ENCODE measurements around the gene ADAMTS6. TPM values are rescaled to one million over a fixed set of nuclear protein-coding genes. Genes with fewer than 3 reads are reported as not detected.

ADAMTS6 gene
- total and polyA plus RNA-seq, 2 of the 13 experiments (the other 11 are each of a cell fraction or from before 2014, with no cell fraction given), result 3.1 to 8.2 TPM

DNA sequence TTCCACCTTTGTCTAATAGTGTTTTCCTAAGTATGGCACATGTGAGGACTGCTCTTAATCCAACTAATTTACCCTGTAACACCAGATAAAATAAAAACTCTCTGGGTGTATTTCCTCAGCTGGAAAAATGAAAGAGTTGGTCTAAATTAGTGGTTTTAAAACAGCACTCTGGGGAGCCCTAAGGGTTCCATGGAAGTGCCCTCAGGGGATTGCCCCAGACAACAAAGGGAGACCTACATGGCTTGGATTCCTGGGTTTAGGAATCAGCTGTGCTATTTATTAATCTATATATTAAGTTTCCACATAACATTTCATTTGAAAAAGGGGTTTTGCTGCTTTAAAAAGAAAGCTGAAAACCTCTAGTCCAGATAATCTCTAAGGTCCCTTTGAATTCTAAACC, 20.2 kb downstream of the ADAMTS6 start:
- no peak for ATAC-seq
- H3K79me2 ChIP-seq (ENCODE audit: insufficient read depth, low read length), result no peaks in the 10 kb centered on the region
- no peaks in the 10 kb centered on the region for H3K9me3 ChIP-seq (ENCODE audit: low read length)
- H3K4me3 ChIP-seq (replicated peaks in 1 of 3; ENCODE audit: insufficient read depth in 1 of 3, low read depth in 2 of 3, low read length in 3 of 3), result no peak overlapping the region
- no peak overlapping the region for H3K4me2 ChIP-seq (ENCODE audit: low read depth, low read length)
- POLR2A ChIA-PET, result no interaction called here
- H4K20me1 ChIP-seq (ENCODE audit: insufficient read depth, low read length), result no peaks in the 10 kb centered on the region
- no peak overlapping the region for H3K9ac ChIP-seq (ENCODE audit: insufficient read depth, low read depth, low read length)
- no peak overlapping the region for H3K27ac ChIP-seq (ENCODE audit: extremely low read length, insufficient read depth, low read length)
- no peak for DNase-seq (ENCODE audit: low spot score)
- TF ChIP-seq ZNF552 (CRISPR knock-in tag; IDR thresholded peaks at IDR 0.05; ENCODE audit: borderline replicate concordance) (no peak), ZNF430 (CRISPR knock-in tag; IDR thresholded peaks at IDR 0.05) (no peak), DR1 (CRISPR knock-in tag; IDR thresholded peaks at IDR 0.05) (no peak), ZFAT (CRISPR knock-in tag; conservative IDR thresholded peaks at IDR 0.05) (no peak), ZNF614 (CRISPR knock-in tag; IDR thresholded peaks at IDR 0.05; ENCODE audit: borderline replicate concordance) (no peak), KLF6 (CRISPR knock-in tag; IDR thresholded peaks at IDR 0.05) (no peak), ZFP90 (CRISPR knock-in tag; IDR thresholded peaks at IDR 0.05; ENCODE audit: borderline replicate concordance) (no peak), ERF (CRISPR knock-in tag; IDR thresholded peaks at IDR 0.05) (no peak), BRCA1 (CRISPR knock-in tag; IDR thresholded peaks at IDR 0.05) (no peak), ZNF589 (CRISPR knock-in tag; conservative IDR thresholded peaks at IDR 0.05) (no peak), NONO (IDR thresholded peaks at IDR 0.05) (no peak), NONO (CRISPR knock-in tag; conservative IDR thresholded peaks at IDR 0.05) (no peak), ZNF775 (CRISPR knock-in tag; IDR thresholded peaks at IDR 0.05; ENCODE audit: borderline replicate concordance) (no peak), ZNF256 (CRISPR knock-in tag; conservative IDR thresholded peaks at IDR 0.05) (no peak), TOE1 (CRISPR knock-in tag; IDR thresholded peaks at IDR 0.05) (no peak), MAFG (CRISPR knock-in tag; IDR thresholded peaks at IDR 0.05) (no peak), ZNF12 (CRISPR knock-in tag; IDR thresholded peaks at IDR 0.05) (no peak)
- TF ChIP-seq, protein P1, sequence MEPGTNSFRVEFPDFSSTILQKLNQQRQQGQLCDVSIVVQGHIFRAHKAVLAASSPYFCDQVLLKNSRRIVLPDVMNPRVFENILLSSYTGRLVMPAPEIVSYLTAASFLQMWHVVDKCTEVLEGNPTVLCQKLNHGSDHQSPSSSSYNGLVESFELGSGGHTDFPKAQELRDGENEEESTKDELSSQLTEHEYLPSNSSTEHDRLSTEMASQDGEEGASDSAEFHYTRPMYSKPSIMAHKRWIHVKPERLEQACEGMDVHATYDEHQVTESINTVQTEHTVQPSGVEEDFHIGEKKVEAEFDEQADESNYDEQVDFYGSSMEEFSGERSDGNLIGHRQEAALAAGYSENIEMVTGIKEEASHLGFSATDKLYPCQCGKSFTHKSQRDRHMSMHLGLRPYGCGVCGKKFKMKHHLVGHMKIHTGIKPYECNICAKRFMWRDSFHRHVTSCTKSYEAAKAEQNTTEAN (CRISPR knock-in tag; conservative IDR thresholded peaks at IDR 0.05), result no peak
- TF ChIP-seq, protein P2, sequence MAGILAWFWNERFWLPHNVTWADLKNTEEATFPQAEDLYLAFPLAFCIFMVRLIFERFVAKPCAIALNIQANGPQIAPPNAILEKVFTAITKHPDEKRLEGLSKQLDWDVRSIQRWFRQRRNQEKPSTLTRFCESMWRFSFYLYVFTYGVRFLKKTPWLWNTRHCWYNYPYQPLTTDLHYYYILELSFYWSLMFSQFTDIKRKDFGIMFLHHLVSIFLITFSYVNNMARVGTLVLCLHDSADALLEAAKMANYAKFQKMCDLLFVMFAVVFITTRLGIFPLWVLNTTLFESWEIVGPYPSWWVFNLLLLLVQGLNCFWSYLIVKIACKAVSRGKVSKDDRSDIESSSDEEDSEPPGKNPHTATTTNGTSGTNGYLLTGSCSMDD (CRISPR knock-in tag; IDR thresholded peaks at IDR 0.05), result no peak
- TF ChIP-seq, protein P3, sequence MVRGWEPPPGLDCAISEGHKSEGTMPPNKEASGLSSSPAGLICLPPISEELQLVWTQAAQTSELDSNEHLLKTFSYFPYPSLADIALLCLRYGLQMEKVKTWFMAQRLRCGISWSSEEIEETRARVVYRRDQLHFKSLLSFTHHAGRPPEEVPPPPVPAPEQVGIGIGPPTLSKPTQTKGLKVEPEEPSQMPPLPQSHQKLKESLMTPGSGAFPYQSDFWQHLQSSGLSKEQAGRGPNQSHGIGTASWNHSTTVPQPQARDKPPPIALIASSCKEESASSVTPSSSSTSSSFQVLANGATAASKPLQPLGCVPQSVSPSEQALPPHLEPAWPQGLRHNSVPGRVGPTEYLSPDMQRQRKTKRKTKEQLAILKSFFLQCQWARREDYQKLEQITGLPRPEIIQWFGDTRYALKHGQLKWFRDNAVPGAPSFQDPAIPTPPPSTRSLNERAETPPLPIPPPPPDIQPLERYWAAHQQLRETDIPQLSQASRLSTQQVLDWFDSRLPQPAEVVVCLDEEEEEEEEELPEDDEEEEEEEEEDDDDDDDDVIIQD (CRISPR knock-in tag; IDR thresholded peaks at IDR 0.05; ENCODE audit: low read depth), result no peak
- CTCF ChIA-PET (ENCODE audit: low intra/inter-chr PET ratio, low total read pairs), result no interaction called here
- H3K4me1 ChIP-seq (ENCODE audit: insufficient read depth, low read length), result no peaks in the 10 kb centered on the region
- no peak for FAIRE-seq
- in situ Hi-C loops (cut with HindIII; ENCODE audit: extremely low pct_ligation_motif_present, low pct_unique_long_range_greater_than_20kb) (no loop called here), intact Hi-C loops (cut with micrococcal nuclease; ENCODE audit: unreplicated experiment) (no loop called here)
- H3K27me3 ChIP-seq (ENCODE audit: control insufficient read depth in 1 of 2, insufficient read depth in 2 of 2, low read length in 2 of 2), result no peaks in the 10 kb centered on the region
- H3K36me3 ChIP-seq (replicated peaks in 1 of 2; ENCODE audit: control insufficient read depth in 1 of 2, insufficient read depth in 2 of 2, low read length in 2 of 2), result no peaks in the 10 kb centered on the region
- no peak overlapping the region for H2AFZ ChIP-seq (ENCODE audit: low read length)
- BruUV-seq (replicated peaks), result no TSS peak
